Right atrium auricular region (tissue), 2 donors: ENCODE data around the gene ACAT1. TPM values are rescaled to one million over a fixed set of nuclear protein-coding genes. Genes with fewer than 3 reads are reported as not detected.
A peak's percentile ranks its signal among the peaks of the same experiment; 100 is the strongest.

Source experiments
- DNase-seq: peaks from one replicate; pipeline ENCODE4 v3.0.0-alpha.2; 2019; ENCODE audit warnings: low spot score
- H3K27ac ChIP-seq, 2 donors: fragments of 200-600 bp; sonication (generic); 1 replicate in 1 of 2; 2 replicates in 1 of 2; pipeline ENCODE4 v1.5.1; 2016 to 2019
- H3K27me3 ChIP-seq, 2 donors: fragments of 200-600 bp; sonication (generic); one replicate each; pipeline versions ENCODE4 v1.5.1 to v1.6.0; 2017 to 2019
- H3K36me3 ChIP-seq: fragments of 200-600 bp; sonication (generic); one replicate; pipeline ENCODE4 v1.5.1; 2016
- H3K4me1 ChIP-seq, 2 donors: fragments of 200-600 bp; sonication (generic); one replicate each; pipeline versions ENCODE4 v1.5.1 to v1.6.0; 2017 to 2019
- H3K4me3 ChIP-seq, 2 donors: fragments of 200-600 bp; sonication (generic); 1 replicate in 1 of 2; 2 replicates in 1 of 2; pipeline ENCODE4 v1.5.1; 2017 to 2019; ENCODE audit warnings: mild to moderate bottlenecking in 1 of 2, moderate library complexity in 1 of 2
- H3K9me3 ChIP-seq, 2 donors: fragments of 200-600 bp; sonication (generic); one replicate each; pipeline ENCODE4 v1.5.1; 2019
- CTCF ChIP-seq, 2 donors: fragments of 200-600 bp; sonication (generic); IDR thresholded peaks; one replicate each; pipeline ENCODE4 v1.5.1; 2019; ENCODE audit warnings: antibody characterized with exemption in 2 of 2
- total RNA-seq, 2 donors: library from RNA; depleted of rRNA; stranded (reverse); fragments of >200 nt; gene quantifications; one replicate each; pipeline ENCODE4 v1.1.0, GENCODE V29; 2016

ACAT1 gene
- total RNA-seq, 2 donors from 2014 or later, result 175 to 632 TPM

DNA sequence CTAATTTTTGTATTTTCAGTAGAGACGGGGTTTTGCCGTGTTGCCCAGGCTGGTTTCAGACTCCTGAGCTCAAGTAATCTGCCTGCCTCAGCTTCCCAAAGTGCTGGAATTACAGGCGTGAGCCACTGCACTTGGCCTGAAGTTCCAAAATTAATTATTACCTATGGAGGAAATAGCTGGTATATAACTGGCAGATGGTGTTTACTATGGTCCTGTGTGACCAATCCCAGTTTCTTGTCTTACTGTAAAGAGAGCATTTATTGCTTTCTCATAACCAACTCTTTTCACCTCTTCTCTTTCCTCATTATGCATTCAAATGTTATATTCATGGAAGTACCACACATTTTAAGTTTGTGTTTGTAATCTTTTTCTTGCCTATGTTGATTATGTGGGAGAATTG, 24.2 kb upstream of the ACAT1 start:
- Histone ChIP-seq H3K9me3 (no peaks in the 10 kb centered on the region), H3K36me3 (peaks cover 37% of the 10 kb centered on the region), H3K4me1 (peaks cover 0 to 6% of the 10 kb centered on the region in 2 donors), H3K27me3 (no peaks in the 10 kb centered on the region), H3K27ac (no peak overlapping the region), H3K4me3 (no peak overlapping the region)
- no peak for DNase-seq
- no peak for TF ChIP-seq CTCF (IDR thresholded peaks at IDR 0.05)

DNA sequence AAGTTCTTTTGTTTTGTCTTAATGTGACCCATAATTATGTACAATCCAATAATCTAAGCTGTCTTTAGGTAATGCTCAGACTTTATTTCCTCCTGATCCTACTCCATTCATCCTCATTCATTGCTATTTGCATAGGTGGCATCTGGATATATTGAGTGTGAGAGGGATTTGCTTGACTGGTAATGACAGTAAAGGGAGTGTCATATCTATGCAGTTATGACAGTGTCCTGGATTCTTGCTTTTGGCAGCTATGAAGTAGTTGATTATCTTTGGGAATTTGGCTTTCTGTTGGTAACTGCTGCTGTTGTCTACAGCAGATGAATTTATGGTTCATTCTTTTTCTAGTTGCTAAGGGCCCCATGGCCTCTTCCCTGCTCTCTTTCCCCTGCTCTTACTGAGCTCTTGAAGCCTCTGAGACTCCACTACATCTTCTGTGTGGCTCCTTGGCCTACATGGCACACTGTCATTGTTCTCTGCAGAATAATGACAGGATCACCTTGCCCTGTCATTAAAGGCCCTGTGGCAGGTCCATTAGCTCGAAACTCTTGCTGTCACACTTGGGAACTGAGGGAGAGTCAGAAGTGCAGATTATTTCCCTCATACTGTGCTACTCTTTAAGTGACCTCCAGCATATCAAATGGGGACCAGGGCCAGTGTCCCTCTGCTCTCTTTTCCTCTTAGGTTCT, 20.1 kb upstream of the ACAT1 start:
- Histone ChIP-seq H3K9me3 (no peaks in the 10 kb centered on the region), H3K27ac (peak overlapping the region; percentile 57 to 60), H3K4me1 (peaks cover 0 to 6% of the 10 kb centered on the region in 2 donors), H3K4me3 (no peak overlapping the region), H3K36me3 (peaks cover 32% of the 10 kb centered on the region), H3K27me3 (no peaks in the 10 kb centered on the region)
- TF ChIP-seq CTCF (IDR thresholded peaks at IDR 0.05), result no peak
- DNase-seq, result no peak

DNA sequence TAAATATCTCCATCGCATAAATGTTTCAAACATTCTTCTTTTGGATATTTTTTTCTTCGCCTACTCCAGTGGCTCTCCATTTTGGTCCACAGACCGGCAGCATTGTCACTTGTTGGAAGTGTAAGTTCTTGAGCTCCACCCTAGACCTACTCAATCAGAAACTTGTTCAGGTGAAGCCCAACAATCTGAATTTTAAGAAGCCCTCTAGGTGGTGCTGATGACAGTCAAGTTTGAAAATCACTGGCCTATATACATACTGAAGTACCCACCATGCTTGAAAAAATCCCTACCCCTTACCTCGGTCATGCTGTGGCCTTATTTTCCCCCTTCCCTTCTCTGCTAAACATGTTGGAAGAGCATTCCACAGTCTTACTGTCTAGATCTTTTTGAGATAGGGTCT, 10.2 kb upstream of the ACAT1 start:
- H3K36me3 ChIP-seq, result no peaks in the 10 kb centered on the region
- H3K27me3 ChIP-seq, result no peaks in the 10 kb centered on the region
- no peaks in the 10 kb centered on the region for H3K9me3 ChIP-seq
- H3K27ac ChIP-seq, result no peak overlapping the region
- H3K4me1 ChIP-seq, result peaks cover 0 to 15% of the 10 kb centered on the region in 2 donors
- no peak for DNase-seq
- TF ChIP-seq CTCF (IDR thresholded peaks at IDR 0.05), result no peak
- H3K4me3 ChIP-seq, result no peak overlapping the region

DNA sequence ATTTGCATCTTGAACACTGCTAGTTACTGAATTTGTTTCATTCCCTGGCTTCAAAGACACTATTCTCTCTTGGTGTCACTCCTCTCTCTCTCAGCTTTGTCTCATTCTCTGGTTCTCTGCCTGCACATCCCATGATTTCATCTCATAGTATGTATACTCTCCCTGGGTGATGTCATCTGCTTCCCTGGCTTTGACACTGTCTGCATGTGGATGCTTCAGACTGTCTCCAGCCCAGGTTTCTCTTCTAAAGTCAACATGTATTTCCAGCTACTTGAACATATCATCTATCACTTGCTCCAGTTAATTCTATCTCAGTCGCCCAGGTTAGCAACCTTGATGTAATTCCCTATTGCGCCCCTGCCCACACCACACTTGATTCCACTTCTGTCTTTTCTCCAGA, 9.3 kb upstream of the ACAT1 start:
- TF ChIP-seq CTCF (IDR thresholded peaks at IDR 0.05), result no peak
- no peak overlapping the region for H3K4me3 ChIP-seq
- H3K9me3 ChIP-seq, result no peaks in the 10 kb centered on the region
- no peak overlapping the region for H3K27ac ChIP-seq
- H3K36me3 ChIP-seq, result no peaks in the 10 kb centered on the region
- H3K27me3 ChIP-seq, result no peaks in the 10 kb centered on the region
- no peak for DNase-seq
- peaks cover 0 to 17% of the 10 kb centered on the region in 2 donors for H3K4me1 ChIP-seq

- no peaks in the 10 kb centered on the region for H3K27me3 ChIP-seq
- no peaks in the 10 kb centered on the region for H3K36me3 ChIP-seq
- H3K9me3 ChIP-seq, result no peaks in the 10 kb centered on the region
- TF ChIP-seq CTCF (IDR thresholded peaks at IDR 0.05), result no peak
- H3K4me3 ChIP-seq, result no peak overlapping the region
- DNase-seq, result peak; percentile 95
- peak overlapping the region; percentile 81 to 88 for H3K27ac ChIP-seq
- peaks cover 0 to 17% of the 10 kb centered on the region in 2 donors for H3K4me1 ChIP-seq
Measured at GRCh38 chr11:108115500-108116140, 5.7 kb upstream of the ACAT1 start.
